AG20443 (cell line): ENCODE data around the gene ZFP62.
"Not testable (repeated sequence)": the region's sequence is repeated elsewhere in the genome, so short reads cannot be mapped to it uniquely, and the experiment has no call there.

Experiments used
- DNase-seq: peaks from one replicate; pipeline ENCODE4 v3.0.0; 2012; ENCODE audit warnings: low spot score, mixed read lengths

ZFP62 gene

DNA sequence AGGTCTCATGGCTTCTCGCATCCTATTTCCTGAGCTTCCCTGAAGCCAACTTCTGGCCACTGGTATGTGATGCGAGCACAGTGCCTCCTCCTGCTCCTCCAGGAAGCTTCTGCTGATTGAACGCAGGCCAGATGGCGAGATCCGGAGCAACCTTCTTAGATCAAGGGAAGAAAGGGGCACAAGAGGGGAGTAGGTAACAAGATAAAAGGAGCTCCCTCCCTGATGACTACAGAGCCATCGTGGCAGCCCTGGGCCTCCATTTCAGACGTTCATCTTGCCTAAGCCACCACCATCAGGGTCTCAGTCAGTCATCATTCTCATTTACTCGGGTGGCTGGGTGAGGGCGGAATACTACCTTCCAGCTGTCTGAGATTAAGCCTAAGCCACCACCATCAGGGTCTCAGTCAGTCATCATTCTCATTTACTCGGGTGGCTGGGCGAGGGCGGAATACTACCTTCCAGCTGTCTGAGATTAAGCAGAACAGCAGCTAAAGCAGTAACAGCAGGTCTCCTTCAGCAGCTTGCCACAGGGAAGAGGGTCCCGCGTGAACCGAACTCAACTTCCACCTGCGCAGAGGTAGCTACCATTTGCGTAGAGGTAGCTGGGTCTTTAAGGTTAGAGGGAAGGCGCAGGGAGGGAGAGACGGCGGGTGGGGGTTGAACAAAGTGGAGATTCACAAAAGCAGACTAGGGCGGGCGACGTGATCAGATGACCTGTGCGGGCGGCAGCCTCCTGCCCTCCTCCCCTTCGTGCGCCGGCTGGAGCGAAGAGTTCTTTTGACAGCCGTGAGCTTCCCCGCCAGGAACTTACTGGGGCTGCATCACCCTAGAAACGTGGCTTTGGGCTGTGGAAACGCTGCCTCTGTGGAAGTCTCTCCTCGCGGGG lies 30.6 kb downstream of the ZFP62 start:
- peak; percentile 68 for DNase-seq

DNA sequence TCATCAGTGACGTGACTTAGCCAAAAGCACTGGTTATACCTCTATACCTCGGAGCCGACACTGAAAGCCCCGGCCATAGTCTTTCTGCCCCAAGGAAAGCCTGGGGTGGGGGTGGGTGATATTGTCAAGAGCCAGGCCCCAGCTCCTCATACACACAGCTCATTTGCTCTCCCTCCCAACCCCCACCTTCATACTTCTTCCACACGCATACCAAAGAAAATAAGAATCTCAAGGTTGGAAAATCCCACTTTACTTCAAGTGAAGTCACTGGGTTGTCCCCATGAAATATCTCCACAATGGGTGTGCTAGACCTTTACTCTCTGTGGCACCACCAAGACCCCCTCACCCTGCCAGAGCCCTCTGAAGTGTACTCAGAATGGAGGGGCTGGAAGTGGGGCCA lies 31.4 kb downstream of the ZFP62 start:
- DNase-seq, result no peak

DNA sequence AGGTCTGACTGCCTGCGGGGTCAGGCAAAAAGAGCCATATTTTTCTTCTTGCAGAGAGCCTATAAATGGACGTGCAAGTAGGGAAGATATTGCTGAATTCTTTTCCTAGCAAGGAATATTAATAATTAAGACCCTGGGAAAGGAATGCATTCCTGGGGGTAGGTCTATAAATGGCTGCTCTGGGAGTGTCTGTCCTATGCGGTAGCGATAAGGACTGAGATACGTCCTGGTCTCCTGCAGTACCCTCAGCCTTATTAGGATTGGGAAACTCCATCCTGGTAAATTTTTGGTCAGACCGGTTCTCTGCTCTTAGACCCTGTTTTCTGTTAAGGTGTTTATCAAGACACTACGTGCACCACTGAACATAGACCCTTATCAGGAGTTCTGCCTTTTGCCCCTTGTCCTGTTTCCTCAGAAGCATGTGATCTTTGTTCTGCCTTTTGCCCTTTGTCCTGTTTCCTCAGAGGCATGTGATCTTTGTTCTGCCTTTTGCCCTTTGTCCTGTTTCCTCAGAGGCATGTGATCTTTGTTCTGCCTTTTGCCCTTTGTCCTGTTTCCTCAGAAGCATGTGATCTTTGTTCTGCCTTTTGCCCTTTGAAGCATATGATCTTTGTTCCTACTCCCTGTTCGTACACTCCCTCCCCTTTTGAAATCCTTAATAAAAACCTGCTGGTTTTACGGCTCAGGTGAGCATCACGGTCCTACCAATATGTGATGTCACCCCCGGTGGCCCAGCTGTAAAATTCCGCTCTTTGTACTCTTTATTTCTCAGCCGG lies 32.1 kb downstream of the ZFP62 start:
- not testable (repeated sequence) for DNase-seq

DNA sequence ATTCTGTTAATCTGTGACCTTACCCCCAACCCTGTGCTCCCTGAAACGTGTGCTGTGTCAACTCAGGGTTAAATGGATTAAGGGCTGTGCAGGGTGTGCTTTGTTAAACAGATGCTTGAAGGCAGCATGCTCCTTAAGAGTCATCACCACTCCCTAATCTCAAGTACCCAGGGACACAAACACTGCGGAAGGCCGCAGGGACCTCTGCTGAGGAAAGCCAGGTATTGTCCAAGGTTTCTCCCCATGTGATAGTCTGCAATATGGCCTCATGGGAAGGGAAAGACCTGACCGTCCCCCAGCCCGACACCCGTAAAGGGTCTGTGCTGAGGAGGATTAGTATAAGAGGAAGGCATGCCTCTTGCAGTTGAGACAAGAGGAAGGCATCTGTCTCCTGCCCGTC lies 33.7 kb downstream of the ZFP62 start:
- DNase-seq, result not testable (repeated sequence)

DNA sequence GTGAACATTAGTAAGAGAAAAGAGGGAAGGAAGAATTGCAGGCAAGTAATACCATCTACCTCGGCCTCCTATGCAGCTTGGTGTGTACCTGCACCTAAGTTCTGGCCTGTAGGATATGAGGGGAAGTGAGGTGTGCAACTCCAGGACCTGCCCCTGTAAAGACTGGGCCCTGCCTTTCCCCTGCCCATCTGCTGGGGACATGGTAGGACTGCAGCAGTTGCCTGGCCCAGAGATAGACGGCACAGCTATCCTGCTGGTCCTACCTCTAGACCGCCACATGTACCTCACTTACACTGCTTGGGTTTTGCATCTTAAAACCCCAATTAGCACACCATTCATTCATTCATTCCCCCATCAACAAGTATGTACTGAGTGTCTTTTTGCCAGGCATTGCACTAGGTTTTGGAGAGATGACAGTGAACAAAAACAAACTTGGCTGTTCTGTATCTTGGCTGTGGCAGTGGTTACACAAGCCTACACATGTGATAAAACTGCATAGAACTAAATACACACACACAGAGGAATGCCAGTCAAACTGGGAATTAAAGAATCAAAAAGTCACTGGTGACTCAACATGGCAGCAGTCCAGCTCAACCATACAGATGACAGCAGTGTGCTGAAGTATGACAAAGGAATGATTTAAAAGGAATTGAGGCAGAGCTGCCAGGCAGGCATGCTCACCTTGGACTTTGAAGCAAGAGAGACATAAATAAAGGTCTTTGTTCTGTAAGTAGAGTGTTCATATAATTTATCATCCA lies 35.1 kb downstream of the ZFP62 start:
- peak; percentile 38 for DNase-seq

DNA sequence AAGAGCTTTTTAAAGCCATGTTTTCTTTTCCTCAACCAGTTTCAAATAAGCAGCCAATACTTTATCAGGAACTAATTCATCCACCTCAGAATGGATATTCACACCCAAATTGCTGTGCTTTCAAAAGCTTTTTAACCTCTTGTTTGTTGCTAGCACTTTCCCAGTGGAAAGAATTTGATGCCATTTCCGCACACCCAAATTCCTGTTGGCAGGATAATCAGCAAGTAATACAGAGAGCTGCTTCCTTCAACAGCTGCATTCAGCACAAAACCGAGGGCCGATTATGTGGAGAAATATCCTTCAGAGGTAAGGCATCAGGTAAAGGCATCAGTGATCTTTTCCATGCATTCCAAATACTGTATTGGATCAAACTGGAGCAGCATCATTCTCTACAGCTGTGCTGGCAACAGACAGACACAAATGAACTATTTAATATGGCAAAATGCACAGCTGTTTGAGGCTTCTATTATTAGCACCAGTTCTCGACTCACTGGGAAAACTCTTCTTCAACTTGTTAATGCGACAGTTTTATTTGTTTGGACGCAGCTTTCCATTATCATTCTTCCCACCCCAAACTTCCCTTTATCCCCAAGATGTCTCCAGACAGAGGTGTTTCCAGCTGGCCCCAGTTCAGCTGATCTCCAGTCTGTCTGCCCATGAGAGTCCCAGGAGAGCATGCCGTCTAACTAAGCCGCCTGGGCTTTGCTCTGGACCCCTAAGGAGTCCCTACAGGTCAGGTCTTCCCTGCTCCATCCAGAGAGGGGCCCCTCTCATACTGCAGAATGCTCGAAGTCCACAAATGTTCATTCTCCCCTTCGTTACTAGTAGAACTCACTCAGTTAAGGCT lies 36.2 kb downstream of the ZFP62 start:
- no peak for DNase-seq

DNA sequence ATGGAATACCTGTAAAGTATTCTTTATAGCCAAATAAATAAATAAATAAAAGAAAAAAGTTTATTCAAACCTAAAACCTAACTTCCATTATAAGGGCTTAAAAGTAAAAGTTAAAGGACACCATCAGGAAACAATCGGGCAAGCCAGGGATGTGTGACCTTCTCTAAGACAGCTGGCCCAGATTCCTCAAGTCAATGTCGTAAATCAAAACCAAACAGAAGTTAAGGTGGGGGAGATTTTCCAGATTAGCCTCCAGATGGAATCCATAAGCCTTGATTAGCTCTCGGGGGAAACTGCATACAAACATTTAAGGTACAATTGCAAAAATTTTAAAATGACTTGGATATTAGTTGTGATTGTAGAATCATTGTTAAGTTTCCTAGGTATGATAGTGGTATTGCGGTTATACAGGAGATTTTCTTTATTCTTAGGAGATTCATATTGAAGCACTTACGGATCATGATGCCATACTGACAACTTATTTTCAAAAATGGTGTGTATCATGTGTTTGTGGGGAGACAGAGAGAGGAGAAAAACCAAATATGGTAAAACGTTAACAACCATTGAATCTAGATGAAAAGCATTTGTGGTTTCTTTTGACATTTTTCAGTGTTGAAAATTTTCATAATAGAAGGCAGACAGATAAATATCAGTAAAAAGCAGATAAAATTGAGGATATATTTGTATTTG lies 37.0 kb downstream of the ZFP62 start:
- no peak for DNase-seq

DNA sequence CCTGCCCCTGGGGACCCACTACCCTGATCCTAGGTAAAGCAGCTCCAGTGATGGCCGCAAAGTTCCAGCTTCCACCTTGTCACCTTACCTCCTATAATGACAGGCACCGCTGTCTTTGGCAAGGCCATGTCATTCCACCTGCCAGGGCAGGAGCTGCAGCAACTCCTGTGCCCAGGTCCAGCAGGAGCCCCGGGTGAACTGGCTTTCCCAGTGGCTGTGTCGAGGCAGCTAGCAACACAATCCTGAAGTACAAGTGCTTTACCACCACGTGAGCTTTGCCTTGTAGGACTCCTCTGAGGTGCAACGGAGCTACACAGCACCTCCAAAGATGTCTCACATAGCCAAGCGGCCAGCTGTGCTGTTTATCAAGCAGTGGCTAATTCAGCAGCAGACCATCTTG lies 37.7 kb downstream of the ZFP62 start:
- no peak for DNase-seq

DNA sequence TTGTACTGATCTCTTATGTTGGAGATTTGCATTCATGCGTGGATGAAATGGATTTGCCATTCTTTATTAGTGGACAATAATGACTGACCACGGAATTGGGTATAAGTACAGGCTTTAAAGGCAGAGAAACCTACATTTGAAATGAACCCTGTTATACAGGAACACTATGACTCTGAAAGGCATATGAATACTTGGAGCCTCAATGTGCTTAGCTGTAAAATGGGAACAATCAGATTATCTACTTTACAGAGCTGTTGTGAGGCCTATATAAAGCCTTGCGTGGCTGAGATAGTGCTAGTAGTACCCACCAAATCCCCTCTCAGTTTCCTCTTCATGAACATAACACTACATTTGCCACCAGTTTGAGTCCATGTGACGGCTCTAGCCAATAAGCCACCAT lies 39.5 kb downstream of the ZFP62 start:
- DNase-seq, result no peak

DNA sequence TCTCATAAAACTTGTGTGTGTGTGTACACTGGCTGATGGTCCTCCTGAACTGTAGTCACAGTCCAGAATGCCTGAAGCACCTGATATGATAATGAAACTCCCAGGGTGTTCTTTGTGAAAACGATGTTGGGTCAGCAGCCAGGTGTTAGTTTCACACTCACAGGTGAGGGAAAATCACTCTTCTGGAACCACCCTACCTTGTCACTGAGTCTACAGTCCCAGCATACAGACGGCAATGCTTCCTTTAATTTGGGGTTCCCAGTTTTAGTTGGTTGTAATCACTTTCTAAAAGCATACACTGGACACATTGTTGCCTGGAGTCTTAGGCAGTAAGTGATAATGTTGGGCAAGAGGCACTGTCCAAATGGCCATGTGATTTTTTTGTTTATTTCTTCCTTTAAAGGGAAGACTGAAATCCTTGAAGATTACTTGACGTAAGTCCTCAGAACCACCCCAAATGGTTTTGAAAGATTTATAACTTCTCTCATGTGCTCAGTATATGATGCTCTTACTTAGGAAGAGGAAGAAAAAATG lies 40.2 kb downstream of the ZFP62 start:
- no peak for DNase-seq

DNA sequence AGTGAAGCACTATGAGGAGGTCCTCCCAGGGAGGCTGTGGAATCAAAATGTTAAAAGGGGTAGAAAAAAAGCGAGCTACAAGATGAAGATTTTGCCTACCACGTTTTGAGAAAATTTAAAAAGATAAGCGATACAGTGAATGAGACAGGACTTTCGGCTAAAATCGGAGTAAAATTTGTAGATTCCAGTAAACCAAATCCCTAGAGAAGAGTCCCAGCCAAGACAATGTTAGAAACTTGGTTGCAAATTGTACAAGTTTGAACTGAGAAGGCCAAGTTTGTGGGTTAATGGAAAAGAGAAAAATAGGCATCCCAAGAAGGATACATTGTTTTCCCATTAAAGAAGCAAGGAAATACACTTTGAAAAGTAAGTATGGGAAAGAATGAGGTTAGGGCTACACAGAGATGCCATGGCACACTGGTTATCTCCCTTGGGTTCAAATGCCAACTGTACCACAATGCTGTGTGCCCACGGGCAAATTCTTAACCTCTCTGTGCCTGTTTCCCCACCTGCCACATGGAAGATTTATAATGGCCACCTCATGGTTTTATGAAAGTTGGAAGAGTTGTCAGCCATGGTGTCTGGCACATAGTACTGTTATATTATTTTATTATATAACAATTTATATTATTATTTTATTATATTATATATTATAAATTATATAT lies 42.3 kb downstream of the ZFP62 start:
- no peak for DNase-seq

DNA sequence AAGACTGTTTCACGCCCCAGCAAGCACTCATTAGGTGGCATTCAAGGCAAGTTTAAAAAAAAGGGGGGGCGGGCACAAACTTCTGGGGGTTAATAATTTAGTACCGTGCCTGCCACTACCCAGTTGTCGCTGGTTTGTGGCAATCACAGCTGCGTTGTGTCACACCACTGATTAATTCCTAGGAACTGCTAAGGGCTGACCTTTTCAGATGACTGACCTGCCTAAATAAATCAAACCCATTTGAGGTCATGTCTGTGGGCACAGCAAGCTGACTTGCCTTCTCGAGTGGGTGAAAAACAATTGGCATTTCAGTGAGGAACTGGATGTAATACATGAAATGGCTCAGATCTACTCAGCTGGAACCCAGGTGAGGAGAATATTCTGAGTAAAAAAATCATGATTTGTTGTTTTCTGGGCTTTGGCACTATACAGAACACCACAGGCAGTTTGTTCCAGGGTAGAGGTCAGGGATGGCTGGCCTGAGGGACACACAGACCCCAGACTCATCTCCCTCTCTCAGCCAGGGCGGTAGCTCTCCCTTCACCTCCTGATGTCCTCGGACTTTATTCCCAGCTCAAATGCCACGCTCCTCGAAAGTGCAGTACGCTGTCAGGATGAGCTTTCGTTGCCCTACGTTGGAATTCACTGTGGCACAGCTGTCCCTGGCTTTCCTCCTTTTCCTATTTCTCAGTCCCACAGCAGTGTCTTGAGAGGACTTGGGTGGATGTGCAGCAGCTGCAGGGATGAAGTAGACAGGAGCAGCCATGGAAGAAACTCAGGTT lies 43.0 kb downstream of the ZFP62 start:
- no peak for DNase-seq

DNA sequence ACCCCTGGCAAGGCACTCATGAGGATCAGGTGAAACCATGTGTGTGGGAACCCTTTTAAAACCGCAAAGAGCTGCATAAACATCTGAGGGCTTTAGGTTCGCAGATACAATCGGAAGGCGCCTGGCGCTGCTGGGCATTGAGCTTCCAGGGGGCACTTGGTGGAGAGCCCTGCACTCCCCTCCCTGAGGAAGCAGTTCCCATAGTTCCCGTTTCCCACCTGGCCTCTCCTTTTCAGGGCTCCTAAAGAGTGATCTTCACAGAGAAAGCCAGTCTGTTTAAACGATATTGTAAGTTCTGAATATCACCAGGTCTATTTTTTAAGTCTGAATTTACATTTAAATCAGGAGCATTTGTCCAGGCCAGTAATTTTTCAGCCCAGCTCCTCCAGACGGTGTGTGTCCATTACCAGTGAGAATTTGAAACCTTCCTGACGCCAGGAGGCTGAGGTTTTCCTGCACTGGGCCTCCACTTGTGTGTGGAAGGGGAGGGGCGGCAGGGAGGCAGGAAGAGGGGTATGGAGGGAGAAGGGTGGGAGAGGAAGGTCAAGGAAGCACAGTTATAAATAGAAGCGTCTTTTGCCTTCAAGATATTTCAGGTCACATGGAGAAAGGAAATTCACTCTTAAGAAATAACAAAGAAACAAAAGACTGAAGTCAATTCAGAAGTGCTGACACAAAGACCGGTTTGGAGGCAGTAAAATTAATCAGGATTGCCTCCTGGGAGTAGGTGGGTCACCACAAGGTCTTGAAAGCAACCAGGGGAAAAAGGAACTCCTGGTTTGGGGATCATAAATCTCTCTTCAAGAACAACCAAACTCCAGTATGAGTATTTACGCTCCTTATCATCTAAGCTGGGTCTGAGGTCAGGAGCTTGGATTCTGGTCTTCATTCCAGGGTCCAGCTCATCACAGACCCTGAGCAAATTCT lies 44.2 kb downstream of the ZFP62 start:
- no peak for DNase-seq

DNA sequence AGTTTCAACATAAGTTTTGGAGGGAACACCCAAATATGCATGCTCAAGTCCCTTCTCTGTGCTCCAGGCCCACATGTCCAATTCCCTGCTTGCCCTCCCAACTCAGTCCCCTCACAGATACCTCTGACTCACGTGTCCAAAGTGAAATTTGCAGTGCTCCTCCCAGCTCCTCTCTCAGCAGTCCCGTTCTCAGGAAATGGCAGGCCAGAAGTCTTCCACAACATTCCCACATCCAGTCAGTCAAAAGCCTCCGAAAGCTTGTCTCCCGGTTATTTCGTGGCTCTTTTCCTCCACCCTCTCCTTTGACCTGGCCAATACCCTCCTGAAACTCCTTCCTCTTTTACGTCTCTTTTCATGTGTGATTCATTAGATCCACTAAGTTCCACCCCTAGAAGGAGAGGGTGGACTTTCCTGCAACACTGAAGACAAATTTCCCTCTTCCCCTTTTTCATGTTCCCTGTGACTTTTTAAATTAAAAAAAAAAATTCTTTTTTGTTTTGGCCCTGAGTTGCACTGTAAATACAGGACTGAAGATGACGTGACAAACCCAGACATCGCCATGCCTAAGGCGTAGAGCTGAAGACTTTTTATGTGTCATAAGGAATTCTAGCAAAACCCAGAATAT lies 45.7 kb downstream of the ZFP62 start:
- DNase-seq, result no peak

DNA sequence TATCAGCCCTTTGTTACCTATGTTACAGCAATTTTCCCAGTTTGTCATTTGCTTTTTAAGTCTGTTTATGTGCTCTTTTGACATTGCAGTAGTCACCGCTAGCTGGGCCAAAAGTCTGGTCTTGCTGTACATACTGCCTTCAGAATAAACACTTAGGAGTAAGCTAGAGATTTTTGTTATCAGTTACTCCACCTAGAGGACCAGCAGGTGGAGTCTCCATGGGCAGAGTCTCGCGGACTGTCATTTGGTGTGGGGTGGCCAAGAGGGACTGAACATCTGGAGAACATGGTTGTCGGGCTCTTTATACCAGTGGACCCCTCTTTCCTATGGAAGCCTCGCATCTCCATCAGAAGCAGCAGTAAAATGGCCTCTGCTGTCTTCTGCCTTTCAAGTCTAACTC lies 47.7 kb downstream of the ZFP62 start:
- no peak for DNase-seq

DNA sequence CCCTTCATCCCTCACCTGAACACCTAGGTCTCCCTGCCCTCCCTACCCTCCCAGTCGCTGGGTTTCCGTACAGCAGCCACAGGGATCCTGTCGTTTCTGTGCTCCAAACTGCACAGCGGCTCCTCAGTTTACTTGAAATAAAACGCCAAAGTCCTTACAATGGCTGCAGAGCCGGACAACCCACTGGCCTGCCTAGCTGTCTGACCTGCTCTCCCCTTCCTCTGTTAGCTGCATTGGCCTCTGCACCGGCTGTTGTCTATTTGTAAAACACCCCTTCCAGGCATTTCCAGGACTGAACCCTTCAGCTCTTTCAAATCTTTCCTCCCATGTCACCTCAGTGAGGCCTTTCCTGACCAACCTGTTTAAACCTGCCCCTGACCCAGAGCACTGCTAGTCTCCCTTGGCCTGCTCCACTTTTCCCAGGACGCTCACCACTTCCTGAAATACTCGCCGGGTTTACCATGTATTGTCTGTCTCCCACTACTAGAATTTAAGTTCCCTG lies 49.4 kb downstream of the ZFP62 start:
- no peak for DNase-seq

DNA sequence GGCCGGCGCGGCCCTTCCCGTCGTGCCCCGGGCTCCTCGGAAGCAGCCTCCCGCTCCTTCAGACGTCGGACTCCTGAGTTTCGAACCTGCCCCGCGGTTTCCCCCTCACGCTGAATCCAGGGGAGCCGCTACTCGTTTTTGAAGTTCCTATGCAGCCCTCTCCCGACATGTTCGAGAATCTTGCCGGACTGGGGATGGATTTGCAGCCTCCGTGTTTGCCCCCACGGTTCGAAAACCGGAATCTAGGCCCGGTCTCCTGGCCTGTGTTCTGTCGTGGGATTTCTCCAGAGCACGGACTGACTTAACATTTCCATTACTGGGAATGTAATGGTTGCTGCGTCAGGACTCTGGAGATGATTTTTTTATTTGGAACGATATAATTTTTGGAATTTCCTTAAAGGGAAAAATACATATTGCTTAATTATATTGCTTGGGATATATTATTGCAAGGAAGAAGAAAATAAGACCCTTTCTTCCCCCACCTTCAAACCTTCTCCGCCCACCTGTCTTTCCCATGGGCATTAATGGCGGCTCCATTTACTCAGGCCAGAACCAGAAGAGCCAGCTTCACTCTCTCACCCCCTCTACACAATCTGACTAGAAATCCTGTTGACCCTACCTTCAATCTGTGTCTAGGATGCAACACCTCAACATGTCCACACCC lies 50.0 kb downstream of the ZFP62 start:
- peak; percentile 65 for DNase-seq
